ENCODE measurements around the gene AARS2. TPM values are rescaled to one million over a fixed set of nuclear protein-coding genes. Genes with fewer than 3 reads are reported as not detected.

AARS2 gene
- total and polyA plus RNA-seq, 11 donors, result 4.1 to 9.8 (median 7.6) TPM

GRCh38 chr6:44275271-44275748 lies 37.8 kb downstream of the AARS2 start:
- peak overlapping the region in 7 of 12 donors; percentile 32 to 46 (median 43) for H3K4me3 ChIP-seq
- no peak for DNase-seq
- no peak overlapping the region for H3K27ac ChIP-seq
- intact Hi-C loops (cut with DNase I), result no loop called here
- no peaks in the 10 kb centered on the region for H3K36me3 ChIP-seq
- peaks cover 15 to 78% (median 36%) of the 10 kb centered on the region in 9 donors for H3K27me3 ChIP-seq
- 79 to 91% (median 80%) methylated on average over 59 of the region's 59 CpGs for WGBS, 4 donors
- no peaks in the 10 kb centered on the region for H3K9me3 ChIP-seq
- TF ChIP-seq POLR2A (IDR thresholded peaks at IDR 0.05), result no peak
- no peak for TF ChIP-seq CTCF (IDR thresholded peaks at IDR 0.05)
- no peak for ATAC-seq
- H3K4me1 ChIP-seq, result peaks cover 0 to 22% (median 5%) of the 10 kb centered on the region in 12 donors

- WGBS, 4 donors, result 55 to 67% (median 65%) methylated on average over 1 of the region's 1 CpG
- ATAC-seq, result no peak
Measured at GRCh38 chr6:44273617-44274016, 39.5 kb downstream of the AARS2 start.

GRCh38 chr6:44272999-44273566 lies 40.1 kb downstream of the AARS2 start:
- Histone ChIP-seq H3K27me3 (peaks cover 15 to 93% (median 45%) of the 10 kb centered on the region in 9 donors), H3K27ac (no peak overlapping the region), H3K36me3 (no peaks in the 10 kb centered on the region), H3K4me3 (no peak overlapping the region), H3K4me1 (peaks cover 0 to 25% (median 5%) of the 10 kb centered on the region in 12 donors), H3K9me3 (no peaks in the 10 kb centered on the region)
- intact Hi-C loops (cut with DNase I), result no loop called here
- WGBS, 4 donors, result 84 to 87% (median 85%) methylated on average over 18 to 23 of the region's 23 CpGs
- ATAC-seq, result no peak
- no peak for TF ChIP-seq POLR2A (IDR thresholded peaks at IDR 0.05)
- no peak for TF ChIP-seq CTCF (IDR thresholded peaks at IDR 0.05)
- no peak for DNase-seq

More at GRCh38 chr6:44273617-44274016, 39.5 kb downstream of the AARS2 start:
- Histone ChIP-seq H3K36me3 (no peaks in the 10 kb centered on the region), H3K27me3 (peaks cover 15 to 94% (median 45%) of the 10 kb centered on the region in 9 donors), H3K4me1 (peaks cover 0 to 25% (median 5%) of the 10 kb centered on the region in 12 donors), H3K27ac (no peak overlapping the region), H3K9me3 (no peaks in the 10 kb centered on the region), H3K4me3 (no peak overlapping the region)
- intact Hi-C loops (cut with DNase I), result no loop called here
- TF ChIP-seq CTCF (IDR thresholded peaks at IDR 0.05) (no peak), POLR2A (IDR thresholded peaks at IDR 0.05) (no peak)
- DNase-seq, result no peak

- ATAC-seq, result no peak
- intact Hi-C loops (cut with DNase I), result no loop called here
- 73 to 87% (median 84%) methylated on average over 3 of the region's 3 CpGs for WGBS, 4 donors
Measured at GRCh38 chr6:44272529-44272928, 40.6 kb downstream of the AARS2 start.

More at GRCh38 chr6:44272529-44272928, 40.6 kb downstream of the AARS2 start:
- no peaks in the 10 kb centered on the region for H3K36me3 ChIP-seq
- H3K27me3 ChIP-seq, result peaks cover 15 to 87% (median 45%) of the 10 kb centered on the region in 9 donors
- TF ChIP-seq POLR2A (IDR thresholded peaks at IDR 0.05) (no peak), CTCF (IDR thresholded peaks at IDR 0.05) (no peak)
- H3K4me3 ChIP-seq, result no peak overlapping the region
- DNase-seq, result no peak
- H3K4me1 ChIP-seq, result peaks cover 0 to 25% (median 5%) of the 10 kb centered on the region in 12 donors
- no peaks in the 10 kb centered on the region for H3K9me3 ChIP-seq
- no peak overlapping the region for H3K27ac ChIP-seq
